Measurements from ENCODE around the gene RAMP3.

DNA sequence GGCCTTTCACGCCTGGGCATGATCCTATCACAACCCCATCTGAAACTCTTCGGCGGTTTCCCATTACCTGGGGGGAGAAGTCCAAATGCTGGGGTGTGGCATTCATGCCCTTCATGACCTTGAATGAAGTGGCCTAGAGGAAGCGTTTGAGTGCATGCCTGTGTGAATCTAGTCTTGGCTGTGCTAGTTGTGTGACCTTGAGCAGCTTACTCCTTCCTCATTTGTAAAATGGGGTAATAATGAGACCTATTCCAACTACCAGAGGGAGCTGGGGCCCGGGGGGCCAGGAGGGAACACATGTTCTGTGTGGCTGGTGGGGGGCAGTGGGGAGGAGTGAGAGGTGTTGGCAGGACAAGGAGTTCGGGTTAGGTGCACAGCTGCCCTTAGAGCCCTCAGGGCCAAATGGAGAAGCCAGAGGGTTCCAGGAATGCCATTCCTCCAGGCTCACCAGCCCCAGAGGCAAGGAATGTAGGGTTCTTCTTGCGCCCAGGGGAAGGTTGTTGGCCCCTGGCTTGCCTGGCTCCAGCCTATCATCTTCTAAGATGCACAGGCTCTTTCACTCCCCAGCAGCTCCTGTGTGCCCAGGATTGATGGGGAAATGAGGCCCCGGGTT, 24.8 kb upstream of the RAMP3 start:
- no peak for TF ChIP-seq POLR2AphosphoS5 (IDR thresholded peaks at IDR 0.05; ENCODE audit: low read depth, low read length)
- TF ChIP-seq, protein P1, sequence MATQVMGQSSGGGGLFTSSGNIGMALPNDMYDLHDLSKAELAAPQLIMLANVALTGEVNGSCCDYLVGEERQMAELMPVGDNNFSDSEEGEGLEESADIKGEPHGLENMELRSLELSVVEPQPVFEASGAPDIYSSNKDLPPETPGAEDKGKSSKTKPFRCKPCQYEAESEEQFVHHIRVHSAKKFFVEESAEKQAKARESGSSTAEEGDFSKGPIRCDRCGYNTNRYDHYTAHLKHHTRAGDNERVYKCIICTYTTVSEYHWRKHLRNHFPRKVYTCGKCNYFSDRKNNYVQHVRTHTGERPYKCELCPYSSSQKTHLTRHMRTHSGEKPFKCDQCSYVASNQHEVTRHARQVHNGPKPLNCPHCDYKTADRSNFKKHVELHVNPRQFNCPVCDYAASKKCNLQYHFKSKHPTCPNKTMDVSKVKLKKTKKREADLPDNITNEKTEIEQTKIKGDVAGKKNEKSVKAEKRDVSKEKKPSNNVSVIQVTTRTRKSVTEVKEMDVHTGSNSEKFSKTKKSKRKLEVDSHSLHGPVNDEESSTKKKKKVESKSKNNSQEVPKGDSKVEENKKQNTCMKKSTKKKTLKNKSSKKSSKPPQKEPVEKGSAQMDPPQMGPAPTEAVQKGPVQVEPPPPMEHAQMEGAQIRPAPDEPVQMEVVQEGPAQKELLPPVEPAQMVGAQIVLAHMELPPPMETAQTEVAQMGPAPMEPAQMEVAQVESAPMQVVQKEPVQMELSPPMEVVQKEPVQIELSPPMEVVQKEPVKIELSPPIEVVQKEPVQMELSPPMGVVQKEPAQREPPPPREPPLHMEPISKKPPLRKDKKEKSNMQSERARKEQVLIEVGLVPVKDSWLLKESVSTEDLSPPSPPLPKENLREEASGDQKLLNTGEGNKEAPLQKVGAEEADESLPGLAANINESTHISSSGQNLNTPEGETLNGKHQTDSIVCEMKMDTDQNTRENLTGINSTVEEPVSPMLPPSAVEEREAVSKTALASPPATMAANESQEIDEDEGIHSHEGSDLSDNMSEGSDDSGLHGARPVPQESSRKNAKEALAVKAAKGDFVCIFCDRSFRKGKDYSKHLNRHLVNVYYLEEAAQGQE (IDR thresholded peaks at IDR 0.05; ENCODE audit: insufficient read depth in 1 of 2, low read depth in 2 of 2, low read length in 1 of 2): no peak
- TF ChIP-seq, protein P2, sequence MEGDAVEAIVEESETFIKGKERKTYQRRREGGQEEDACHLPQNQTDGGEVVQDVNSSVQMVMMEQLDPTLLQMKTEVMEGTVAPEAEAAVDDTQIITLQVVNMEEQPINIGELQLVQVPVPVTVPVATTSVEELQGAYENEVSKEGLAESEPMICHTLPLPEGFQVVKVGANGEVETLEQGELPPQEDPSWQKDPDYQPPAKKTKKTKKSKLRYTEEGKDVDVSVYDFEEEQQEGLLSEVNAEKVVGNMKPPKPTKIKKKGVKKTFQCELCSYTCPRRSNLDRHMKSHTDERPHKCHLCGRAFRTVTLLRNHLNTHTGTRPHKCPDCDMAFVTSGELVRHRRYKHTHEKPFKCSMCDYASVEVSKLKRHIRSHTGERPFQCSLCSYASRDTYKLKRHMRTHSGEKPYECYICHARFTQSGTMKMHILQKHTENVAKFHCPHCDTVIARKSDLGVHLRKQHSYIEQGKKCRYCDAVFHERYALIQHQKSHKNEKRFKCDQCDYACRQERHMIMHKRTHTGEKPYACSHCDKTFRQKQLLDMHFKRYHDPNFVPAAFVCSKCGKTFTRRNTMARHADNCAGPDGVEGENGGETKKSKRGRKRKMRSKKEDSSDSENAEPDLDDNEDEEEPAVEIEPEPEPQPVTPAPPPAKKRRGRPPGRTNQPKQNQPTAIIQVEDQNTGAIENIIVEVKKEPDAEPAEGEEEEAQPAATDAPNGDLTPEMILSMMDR (IDR thresholded peaks at IDR 0.05): no peak

All from Panc1 (cell line).